ENCODE results near the gene IGFLR1. TPM values are rescaled to one million over a fixed set of nuclear protein-coding genes. Genes with fewer than 3 reads are reported as not detected.

The IGFLR1 gene
- total RNA-seq, 1 donor from 2014 or later = 16.9 TPM

DNA sequence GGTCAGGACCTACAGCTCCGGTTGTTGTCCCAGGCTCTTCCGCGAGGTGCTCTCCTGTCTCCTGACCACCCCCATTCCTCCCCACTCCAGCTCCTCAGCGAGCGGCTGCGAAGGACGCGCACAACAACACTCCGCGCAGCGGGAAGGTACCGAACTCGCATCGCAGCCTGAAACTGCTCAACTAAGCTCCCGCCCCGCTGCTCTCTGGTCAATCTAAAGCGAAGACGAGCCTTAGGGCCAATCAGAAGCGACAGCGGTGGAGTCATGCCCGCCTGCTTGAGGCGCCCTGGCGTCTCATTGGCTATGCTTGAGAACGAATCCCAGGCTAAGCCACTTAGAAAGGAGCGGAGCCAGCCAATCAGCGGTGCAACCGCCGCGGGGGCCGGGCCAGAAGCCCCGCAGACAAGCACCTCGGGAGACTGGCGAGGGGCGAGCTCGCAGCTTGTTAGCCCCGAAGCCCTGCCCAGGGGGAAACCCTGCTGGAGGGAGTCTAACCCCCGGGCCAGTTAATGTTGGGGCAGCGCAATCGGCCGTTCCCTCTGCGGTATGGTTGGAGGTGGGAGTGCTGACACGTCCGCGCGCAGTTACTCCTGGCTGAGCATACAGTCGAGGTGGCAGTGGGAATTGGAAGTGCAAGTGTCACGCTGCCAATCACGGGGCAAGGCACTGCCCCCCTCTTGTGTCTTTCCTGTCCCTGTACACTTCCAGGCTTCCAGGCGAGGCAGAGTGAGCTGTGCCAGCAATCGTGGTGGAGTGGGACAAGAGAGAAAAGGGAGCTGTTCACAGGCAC is 39.8 kb downstream of the IGFLR1 start:
- H3K27ac ChIP-seq = peak overlapping the region; percentile 58
- H3K36me3 ChIP-seq = no peaks in the 10 kb centered on the region
- TF ChIP-seq, protein P1, sequence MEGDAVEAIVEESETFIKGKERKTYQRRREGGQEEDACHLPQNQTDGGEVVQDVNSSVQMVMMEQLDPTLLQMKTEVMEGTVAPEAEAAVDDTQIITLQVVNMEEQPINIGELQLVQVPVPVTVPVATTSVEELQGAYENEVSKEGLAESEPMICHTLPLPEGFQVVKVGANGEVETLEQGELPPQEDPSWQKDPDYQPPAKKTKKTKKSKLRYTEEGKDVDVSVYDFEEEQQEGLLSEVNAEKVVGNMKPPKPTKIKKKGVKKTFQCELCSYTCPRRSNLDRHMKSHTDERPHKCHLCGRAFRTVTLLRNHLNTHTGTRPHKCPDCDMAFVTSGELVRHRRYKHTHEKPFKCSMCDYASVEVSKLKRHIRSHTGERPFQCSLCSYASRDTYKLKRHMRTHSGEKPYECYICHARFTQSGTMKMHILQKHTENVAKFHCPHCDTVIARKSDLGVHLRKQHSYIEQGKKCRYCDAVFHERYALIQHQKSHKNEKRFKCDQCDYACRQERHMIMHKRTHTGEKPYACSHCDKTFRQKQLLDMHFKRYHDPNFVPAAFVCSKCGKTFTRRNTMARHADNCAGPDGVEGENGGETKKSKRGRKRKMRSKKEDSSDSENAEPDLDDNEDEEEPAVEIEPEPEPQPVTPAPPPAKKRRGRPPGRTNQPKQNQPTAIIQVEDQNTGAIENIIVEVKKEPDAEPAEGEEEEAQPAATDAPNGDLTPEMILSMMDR (IDR thresholded peaks at IDR 0.05) = no peak
- peak overlapping the region; percentile 73 for H3K4me3 ChIP-seq
- peaks cover 12% of the 10 kb centered on the region for H3K4me1 ChIP-seq
- peak; percentile 96 for DNase-seq
- intact Hi-C loops (cut with DNase I) = no loop called here
- H3K9me3 ChIP-seq = no peaks in the 10 kb centered on the region
- no peaks in the 10 kb centered on the region for H3K27me3 ChIP-seq
- peak; percentile 99 for ATAC-seq

DNA sequence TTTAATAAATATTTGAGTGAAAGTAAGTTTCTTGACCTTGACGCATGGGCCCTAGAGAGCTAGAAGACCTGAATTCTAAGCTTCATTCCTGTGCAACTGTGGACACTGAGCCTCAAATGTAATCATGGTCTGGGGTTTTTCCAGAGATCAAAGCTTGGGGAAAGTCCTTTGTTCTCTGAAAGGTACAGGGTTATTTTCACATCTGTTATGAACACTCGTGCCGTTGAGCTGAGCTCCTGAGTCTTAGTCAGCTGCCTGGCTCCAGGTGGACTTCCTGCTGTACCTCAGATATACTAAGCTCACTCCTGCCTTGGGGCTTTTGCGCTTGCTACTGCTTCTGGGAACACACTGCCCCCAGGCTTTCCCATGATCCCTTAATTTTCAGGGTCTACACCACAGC is 45.4 kb downstream of the IGFLR1 start:
- ATAC-seq (no peak), DNase-seq (no peak)
- no peaks in the 10 kb centered on the region for H3K27me3 ChIP-seq
- intact Hi-C loops (cut with DNase I) = no loop called here
- peaks cover 1% of the 10 kb centered on the region for H3K4me1 ChIP-seq
- no peaks in the 10 kb centered on the region for H3K9me3 ChIP-seq
- H3K4me3 ChIP-seq = no peak overlapping the region
- TF ChIP-seq, protein P1 (IDR thresholded peaks at IDR 0.05) = no peak
- H3K36me3 ChIP-seq = no peaks in the 10 kb centered on the region
- no peak overlapping the region for H3K27ac ChIP-seq

DNA sequence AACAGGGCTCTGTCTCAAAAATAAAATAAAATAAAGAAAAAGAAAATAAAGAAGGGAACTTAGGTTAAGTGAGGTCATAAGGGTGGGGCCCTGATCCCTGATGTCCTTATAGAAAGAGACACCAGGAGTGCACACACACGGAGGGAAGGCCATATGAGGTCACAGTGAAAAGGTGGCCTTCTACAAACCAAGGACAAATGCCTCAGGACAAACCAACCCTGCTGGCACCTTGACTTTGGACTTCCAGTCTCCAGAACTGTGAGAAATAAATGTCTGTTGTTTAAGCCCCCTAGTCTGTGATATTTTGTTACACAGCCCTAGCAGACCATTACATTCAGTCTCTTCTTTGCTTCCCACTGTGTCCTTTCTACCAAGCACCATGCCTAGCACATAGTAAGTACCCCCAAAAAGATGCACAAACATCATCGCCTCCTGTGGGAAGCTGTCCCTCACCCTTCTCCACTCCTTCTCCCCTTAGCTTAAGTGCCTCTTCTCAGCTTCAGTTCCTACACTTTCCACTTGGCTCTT is 46.3 kb downstream of the IGFLR1 start:
- intact Hi-C loops (cut with DNase I) = no loop called here
- no peaks in the 10 kb centered on the region for H3K4me1 ChIP-seq

DNA sequence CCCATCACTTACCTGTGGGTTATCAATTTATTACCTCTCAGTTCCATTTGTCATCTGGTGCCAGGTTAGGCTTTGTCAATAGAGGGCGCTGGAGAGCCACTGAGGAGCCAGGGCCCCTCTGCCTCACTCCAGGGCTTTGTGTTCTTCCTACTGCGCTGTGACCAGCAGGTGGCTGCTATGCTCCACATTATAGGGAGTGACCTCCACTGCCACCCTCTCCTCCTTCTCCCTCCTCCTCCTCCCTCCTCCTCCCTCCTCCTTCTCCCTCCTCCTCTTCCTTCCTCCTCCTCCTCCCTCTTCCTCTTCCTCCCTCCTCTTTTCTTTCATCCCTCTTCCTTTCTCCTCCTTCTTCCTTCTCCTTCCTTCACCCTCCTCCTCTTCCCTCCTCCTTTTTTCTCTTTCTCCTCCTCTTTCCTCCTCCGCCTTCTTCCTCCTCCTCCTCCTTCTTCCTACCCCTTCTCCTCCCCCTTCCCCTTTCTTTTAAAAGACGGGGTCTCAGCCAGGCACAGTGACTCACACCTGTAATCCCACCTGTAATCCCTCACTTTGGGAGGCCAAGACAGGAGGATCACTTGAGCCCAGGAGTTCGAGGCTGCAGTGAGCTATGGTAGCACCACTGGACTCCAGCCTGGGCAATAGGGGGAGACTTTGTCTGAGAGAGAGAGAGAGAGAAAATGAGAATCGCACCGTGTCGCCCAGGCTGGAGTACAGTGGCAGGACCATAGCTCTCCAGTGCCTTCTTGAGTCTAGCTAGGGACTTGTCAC is 48.2 kb downstream of the IGFLR1 start:
- Histone ChIP-seq H3K9me3 (no peaks in the 10 kb centered on the region), H3K36me3 (no peaks in the 10 kb centered on the region), H3K4me1 (no peaks in the 10 kb centered on the region), H3K4me3 (no peak overlapping the region), H3K27ac (no peak overlapping the region), H3K27me3 (no peaks in the 10 kb centered on the region)
- TF ChIP-seq, protein P1 (IDR thresholded peaks at IDR 0.05) = peak; percentile 96
- intact Hi-C loops (cut with DNase I) = no loop called here
- DNase-seq = peak; percentile 89
- peak; percentile 100 for ATAC-seq

More for the DNA sequence above, 46.3 kb downstream of the IGFLR1 start:
- H3K9me3 ChIP-seq = no peaks in the 10 kb centered on the region
- TF ChIP-seq, protein P1 (IDR thresholded peaks at IDR 0.05) = no peak
- H3K27ac ChIP-seq = no peak overlapping the region
- no peak for ATAC-seq
- H3K27me3 ChIP-seq = no peaks in the 10 kb centered on the region
- no peaks in the 10 kb centered on the region for H3K36me3 ChIP-seq
- H3K4me3 ChIP-seq = no peak overlapping the region
- no peak for DNase-seq

DNA sequence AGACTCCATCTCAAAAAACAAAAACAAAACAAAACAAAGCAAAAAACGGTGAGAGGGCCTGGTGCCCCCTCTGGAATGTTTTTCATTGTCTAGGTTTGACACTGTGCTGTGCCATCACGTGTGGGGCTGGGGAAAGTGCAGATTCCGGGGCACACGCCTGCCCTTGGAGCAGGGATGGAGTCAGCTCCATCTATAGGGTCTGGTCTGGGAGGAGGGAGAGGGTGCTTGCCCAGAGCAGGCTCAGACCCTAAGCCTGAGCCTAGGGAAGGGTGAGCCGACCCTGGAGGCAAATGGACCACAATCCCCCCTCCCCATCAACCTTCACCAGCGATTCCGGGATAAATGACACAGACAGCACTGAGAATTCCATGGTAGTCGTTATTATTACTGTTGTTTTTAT is 48.8 kb downstream of the IGFLR1 start:
- Histone ChIP-seq H3K27me3 (no peaks in the 10 kb centered on the region), H3K4me3 (no peak overlapping the region), H3K4me1 (no peaks in the 10 kb centered on the region), H3K27ac (no peak overlapping the region), H3K36me3 (no peaks in the 10 kb centered on the region), H3K9me3 (no peaks in the 10 kb centered on the region)
- DNase-seq = no peak
- ATAC-seq = no peak
- intact Hi-C loops (cut with DNase I) = no loop called here
- TF ChIP-seq, protein P1 (IDR thresholded peaks at IDR 0.05) = no peak

All from upper lobe of right lung (tissue), 1 donor.